Endothelial cell of umbilical vein (primary cell): ENCODE measurements around the gene ZNF219. TPM values are rescaled to one million over a fixed set of nuclear protein-coding genes. Genes with fewer than 3 reads are reported as not detected.
A peak's percentile ranks its signal among the peaks of the same experiment; 100 is the strongest.

Experiments
- BruUV-seq: library from RNA; stranded (reverse); fragments of 400-500 nt; replicated peaks from 2 replicates; lab custom pipeline; 2021; lab: Mats Ljungman, UMichigan
- CTCF ChIA-PET: fragments of 300-600, 350-600 bp; sonication (Branson Sonifier 250); formaldehyde crosslinking; loops from one replicate; lab custom pipeline; 2021; ENCODE audit warnings: antibody characterized with exemption, inconsistent platforms; lab: Charles Lee
- POLR2A ChIA-PET: fragments of 300-600, 350-600 bp; sonication (Branson Sonifier 250); formaldehyde crosslinking; loops from one replicate; lab custom pipeline; 2021; ENCODE audit warnings: antibody characterized with exemption, inconsistent platforms; lab: Charles Lee
- DNase-seq: peaks from one replicate; pipeline ENCODE4 v3.0.0-alpha.2; 2011; ENCODE audit warnings: low read depth, low spot score
- FAIRE-seq: peaks from 2 replicates; lab custom pipeline; 2011; peaks lifted over from hg19 to GRCh38; lab: Jason Lieb, UNC
- H2AFZ ChIP-seq: 2 replicates; pipeline ENCODE4 v1.6.0; 2012; ENCODE audit warnings: low read depth, low read length, control low read depth, inconsistent platforms
- H3K27ac ChIP-seq: 2 replicates; pipeline ENCODE4 v1.5.1; 2011; ENCODE audit warnings: low read depth, mild to moderate bottlenecking, control low read depth, low read length, moderate library complexity; ENCODE audit not compliant: insufficient read depth
- H3K27me3 ChIP-seq, 2 experiments: 2 replicates each; pipeline versions ENCODE4 v1.6.0 to v1.6.1; 2011; ENCODE audit warnings: low read length in 2 of 2, mixed read lengths in 1 of 2; ENCODE audit not compliant: control insufficient read depth in 2 of 2, insufficient read depth in 2 of 2
- H3K36me3 ChIP-seq, 2 experiments: 2 replicates in 1 of 2; 3 replicates in 1 of 2; pipeline ENCODE4 v1.5.1; 2011; ENCODE audit warnings: low read length in 2 of 2, mild to moderate bottlenecking in 1 of 2, moderate library complexity in 1 of 2; ENCODE audit not compliant: control insufficient read depth in 2 of 2, insufficient read depth in 2 of 2; ENCODE audit errors: extremely low read depth in 1 of 2
- H3K4me1 ChIP-seq: 3 replicates; pipeline ENCODE4 v1.5.1; 2011; ENCODE audit warnings: mild to moderate bottlenecking, low read length; ENCODE audit not compliant: control insufficient read depth, insufficient read depth; ENCODE audit errors: extremely low read depth
- H3K4me2 ChIP-seq: 2 replicates; pipeline ENCODE4 v1.6.1; 2011; ENCODE audit warnings: low read length, control low read depth, mixed read lengths; ENCODE audit not compliant: insufficient read depth
- H3K4me3 ChIP-seq, 3 experiments: fragments of 200-600 bp in 1 of 3; sonication (generic), shearing (Covaris generic) in 1 of 3; replicated peaks in 1 of 3; 2 replicates each; pipeline ENCODE4 v1.5.1; 2011 to 2016; ENCODE audit warnings: control low read depth in 3 of 3, low read length in 3 of 3, mild to moderate bottlenecking in 2 of 3, inconsistent platforms in 1 of 3, low read depth in 1 of 3, moderate library complexity in 1 of 3; ENCODE audit not compliant: insufficient read depth in 1 of 3
- H3K79me2 ChIP-seq: 2 replicates; pipeline ENCODE4 v1.6.0; 2012; ENCODE audit warnings: low read length, inconsistent platforms; ENCODE audit not compliant: control insufficient read depth, insufficient read depth
- H3K9ac ChIP-seq: replicated peaks from 2 replicates; pipeline ENCODE3; 2011; ENCODE audit warnings: low read length, control low read depth; ENCODE audit not compliant: insufficient read depth; ENCODE audit errors: extremely low read depth
- H3K9me1 ChIP-seq: replicated peaks from 3 replicates; pipeline ENCODE4 v1.6.0; 2011; ENCODE audit warnings: mild to moderate bottlenecking, low read length; ENCODE audit not compliant: control insufficient read depth, insufficient read depth; ENCODE audit errors: extremely low read depth
- H3K9me3 ChIP-seq: replicated peaks from 2 replicates; pipeline ENCODE4 v1.5.1; 2012; ENCODE audit warnings: low read length, inconsistent platforms; ENCODE audit not compliant: control insufficient read depth, insufficient read depth
- H4K20me1 ChIP-seq: replicated peaks from 2 replicates; pipeline ENCODE3; 2011; ENCODE audit warnings: mild to moderate bottlenecking, low read length; ENCODE audit not compliant: control insufficient read depth, insufficient read depth; ENCODE audit errors: extremely low read depth
- CTCF ChIP-seq, 2 donors: IDR thresholded peaks; 1 replicate in 1 of 2; 2 replicates in 1 of 2; pipeline ENCODE4 v1.5.1; 2011; ENCODE audit warnings: low read length in 2 of 2, mild to moderate bottlenecking in 2 of 2, moderate library complexity in 2 of 2, control low read depth in 1 of 2, inconsistent platforms in 1 of 2, low read depth in 1 of 2; ENCODE audit not compliant: insufficient read depth in 1 of 2; ENCODE audit errors: extremely low read depth in 1 of 2
- EZH2 ChIP-seq: IDR thresholded peaks from 2 replicates; pipeline ENCODE4 v1.6.1; 2012; ENCODE audit warnings: borderline replicate concordance, low read depth, mild to moderate bottlenecking, moderate library complexity, low read length, inconsistent platforms; ENCODE audit not compliant: severe bottlenecking
- FOS ChIP-seq: IDR thresholded peaks from 2 replicates; pipeline ENCODE4 v1.6.1; 2011; ENCODE audit warnings: mild to moderate bottlenecking, low read length, moderate library complexity, borderline replicate concordance; ENCODE audit not compliant: insufficient read depth
- GATA2 ChIP-seq: IDR thresholded peaks from 2 replicates; pipeline ENCODE4 v1.7.0; 2011; ENCODE audit warnings: low read depth, mild to moderate bottlenecking, moderate library complexity, mixed read lengths, low read length; ENCODE audit not compliant: insufficient read length, insufficient read depth
- JUN ChIP-seq: IDR thresholded peaks from 2 replicates; pipeline ENCODE4 v1.6.1; 2011; ENCODE audit warnings: borderline replicate concordance, low read depth; ENCODE audit not compliant: insufficient read length, insufficient read depth
- MAX ChIP-seq: IDR thresholded peaks from 2 replicates; pipeline ENCODE4 v1.6.1; 2011; ENCODE audit not compliant: insufficient read depth, insufficient read length
- MYC ChIP-seq: IDR thresholded peaks from one replicate; pipeline ENCODE4 v1.6.1; 2011; ENCODE audit warnings: mild to moderate bottlenecking, low read depth, low read length
- POLR2A ChIP-seq: IDR thresholded peaks from 2 replicates; pipeline ENCODE4 v1.6.1; 2012; ENCODE audit warnings: low read depth, mild to moderate bottlenecking, control low read depth, low read length
- POLR2AphosphoS5 ChIP-seq: IDR thresholded peaks from 2 replicates; pipeline ENCODE4 v1.6.1; 2012; ENCODE audit warnings: low read depth, mild to moderate bottlenecking, control low read depth, low read length, moderate library complexity; ENCODE audit not compliant: insufficient read depth
- dilution Hi-C: fragments of 300-500 bp; cut with MboI; formaldehyde crosslinking; loops from one replicate; pipeline ENCODE4 v1.15.0; 2019; ENCODE audit warnings: low sequenced_read_pairs; ENCODE audit not compliant: extremely low pct_ligation_motif_present
- intact Hi-C: fragments of 100-400 bp; cut with micrococcal nuclease; formaldehyde crosslinking; loops from one replicate; pipeline ENCODE4 v1.10.0; 2022
- polyA plus RNA-seq, 4 experiments: library from polyadenylated mRNA; depleted of rRNA in 3 of 4; stranded (reverse) in 3 of 4; unstranded in 1 of 4; fragments of >200 nt; gene quantifications; 2 replicates each; pipeline versions ENCODE4 v1.2.1 to v1.2.3, GENCODE V29; 2011 to 2012; ENCODE audit warnings: missing spikeins in 1 of 4
- total RNA-seq: library from RNA; stranded (reverse); gene quantifications from 2 replicates; pipeline ENCODE4 v1.2.3, GENCODE V29; 2021

Gene ZNF219
- total and polyA plus RNA-seq, 2 donors (not counting 3 experiments of a cell fraction or from before 2014, with no cell fraction given), result 13.2 to 15.2 TPM

GRCh38 chr14:21103710-21104447 lies 5.4 kb upstream of the ZNF219 start:
- H3K27me3 ChIP-seq, result peaks cover 12 to 18% of the 10 kb centered on the region in 2 experiments
- intact Hi-C loops (loop anchor here (1.0 to 5.0 kb wide), 4 partner anchors 12 to 132 kb away; no protein-coding TSS in a partner anchor), dilution Hi-C loops (no loop called here)
- H3K4me3 ChIP-seq, result peak overlapping the region in 2 of 3 experiments; percentile 47 to 60
- no peaks in the 10 kb centered on the region for H3K36me3 ChIP-seq
- FAIRE-seq (no peak), DNase-seq (peak; percentile 94)
- peak overlapping the region; percentile 97 for H3K9ac ChIP-seq
- H2AFZ ChIP-seq, result peak overlapping the region; percentile 77
- TSS peak; percentile 93 for BruUV-seq
- no peaks in the 10 kb centered on the region for H3K79me2 ChIP-seq
- peak overlapping the region; percentile 44 for H3K4me2 ChIP-seq
- ChIA-PET POLR2A (interaction anchor here (1.0 to 2.0 kb wide), 3 partner anchors 16 to 89 kb away, joined by 3 to 5 read pairs (median 4); no protein-coding TSS in a partner anchor), CTCF (interaction anchor here (0.7 to 10.4 kb wide), 30 partner anchors 8 to 424 kb away, joined by 3 to 310 read pairs (median 4); partner anchors contain the start of genes ARHGEF40 and METTL3)
- peaks cover 20% of the 10 kb centered on the region for H3K4me1 ChIP-seq
- H4K20me1 ChIP-seq, result no peaks in the 10 kb centered on the region
- H3K27ac ChIP-seq, result peak overlapping the region; percentile 93
- TF ChIP-seq CTCF (IDR thresholded peaks at IDR 0.05; ENCODE audit: extremely low read depth in 1 of 2, insufficient read depth in 1 of 2, low read depth in 1 of 2, low read length in 2 of 2), result peak; percentile 82 to 85
- TF ChIP-seq MAX, result no peak
- peak; percentile 75 for TF ChIP-seq FOS
- no peak for TF ChIP-seq JUN
- no peak for TF ChIP-seq GATA2
- peak; percentile 77 for TF ChIP-seq POLR2A
- peak; percentile 71 for TF ChIP-seq POLR2AphosphoS5
- TF ChIP-seq MYC, result no peak
- TF ChIP-seq EZH2, result no peak
- no peaks in the 10 kb centered on the region for H3K9me1 ChIP-seq
- H3K9me3 ChIP-seq, result no peaks in the 10 kb centered on the region
